K562 (cell line): ENCODE data around the gene NUDT5. TPM values are rescaled to one million over a fixed set of nuclear protein-coding genes. Genes with fewer than 3 reads are reported as not detected.

Experiments used
- ARNT ChIP-seq, 2 experiments: fragments of 450-650 bp; IDR thresholded peaks; 2 replicates each; pipeline ENCODE4 v1.6.1; 2016; ENCODE audit warnings: mild to moderate bottlenecking in 1 of 2
- COPS2 ChIP-seq: fragments of 450-650 bp; conservative IDR thresholded peaks from 2 replicates; pipeline ENCODE4 v1.6.1; 2016; ENCODE audit warnings: mild to moderate bottlenecking, moderate library complexity
- CTBP1 ChIP-seq: fragments of 450-650 bp; IDR thresholded peaks from 2 replicates; pipeline ENCODE4 v1.6.1; 2016; ENCODE audit warnings: borderline replicate concordance
- DDX20 ChIP-seq: fragments of 450-650 bp; IDR thresholded peaks from 2 replicates; pipeline ENCODE4 v1.6.1; 2016; ENCODE audit warnings: missing genetic modification characterization, low read depth, mild to moderate bottlenecking, missing compliant biosample characterization, moderate library complexity
- ERF ChIP-seq: fragments of 450-650 bp; formaldehyde crosslinking; IDR thresholded peaks from 2 replicates; pipeline ENCODE4 v1.4.0; 2020; ENCODE audit warnings: mild to moderate bottlenecking, mixed read lengths
- HDAC1 ChIP-seq, 2 experiments: fragments of 450-650 bp; IDR thresholded peaks; 2 replicates each; pipeline ENCODE4 v1.6.1; 2016 to 2017; ENCODE audit warnings: inconsistent platforms in 1 of 2, mild to moderate bottlenecking in 1 of 2, moderate library complexity in 1 of 2
- IRF2 ChIP-seq: sonication (generic); formaldehyde crosslinking; IDR thresholded peaks from 2 replicates; pipeline ENCODE4 v1.8.1; 2022; ENCODE audit warnings: mild to moderate bottlenecking, missing genetic modification reagents
- LEF1 ChIP-seq: fragments of 450-650 bp; IDR thresholded peaks from 2 replicates; pipeline ENCODE4 v1.6.1; 2016; ENCODE audit warnings: mild to moderate bottlenecking
- MCM3 ChIP-seq: fragments of 450-650 bp; IDR thresholded peaks from 2 replicates; pipeline ENCODE4 v1.6.1; 2016
- MTA1 ChIP-seq: fragments of 450-650 bp; IDR thresholded peaks from 2 replicates; pipeline ENCODE4 v1.6.1; 2017; ENCODE audit warnings: borderline replicate concordance
- POLR2AphosphoS5 ChIP-seq: IDR thresholded peaks from 2 replicates; pipeline ENCODE4 v1.6.1; 2011; ENCODE audit warnings: mild to moderate bottlenecking, low read depth, low read length, moderate library complexity; ENCODE audit not compliant: control insufficient read depth, insufficient read depth
- POLR2H ChIP-seq: IDR thresholded peaks from 2 replicates; pipeline ENCODE4 v1.6.1; 2016; ENCODE audit warnings: missing genetic modification characterization, low read depth, mild to moderate bottlenecking, control low read depth, missing compliant biosample characterization, moderate library complexity
- SRF ChIP-seq, 2 experiments: fragments of 250-450, 450-650 bp in 1 of 2; sonication (Bioruptor Pico) in 1 of 2; sonication (generic) in 1 of 2; formaldehyde crosslinking; IDR thresholded peaks; 2 replicates each; pipeline versions ENCODE4 v1.5.0 to v1.5.1; 2020 to 2022; ENCODE audit warnings: mild to moderate bottlenecking in 1 of 2, missing genetic modification reagents in 1 of 2
- SUPT5H ChIP-seq: fragments of 450-650 bp; IDR thresholded peaks from 2 replicates; pipeline ENCODE4 v1.6.1; 2016
- TFE3 ChIP-seq: fragments of 450-650 bp; formaldehyde crosslinking; IDR thresholded peaks from 2 replicates; pipeline ENCODE4 v1.4.0; 2020; ENCODE audit warnings: mild to moderate bottlenecking, mixed read lengths
- U2AF1 ChIP-seq: fragments of 200-400 bp; formaldehyde crosslinking; optimal IDR thresholded peaks from 2 replicates; pipeline ENCODE3; 2017; ENCODE audit warnings: mild to moderate bottlenecking, low read depth, low read length, moderate library complexity
- UBTF ChIP-seq, 2 experiments: IDR thresholded peaks; 2 replicates each; pipeline ENCODE4 v1.6.1; 2012; ENCODE audit warnings: improper control_type of control experiment in 2 of 2, low read depth in 2 of 2, low read length in 2 of 2, borderline replicate concordance in 1 of 2
- ZBTB43 ChIP-seq: sonication (generic); formaldehyde crosslinking; IDR thresholded peaks from 2 replicates; pipeline ENCODE4 v1.8.0; 2023; ENCODE audit warnings: mild to moderate bottlenecking, missing genetic modification reagents
- ZBTB5 ChIP-seq: fragments of 450-650 bp; IDR thresholded peaks from 2 replicates; pipeline ENCODE4 v1.6.1; 2017; ENCODE audit warnings: antibody characterized with exemption
- ZNF146 ChIP-seq: IDR thresholded peaks from one replicate; pipeline ENCODE4 v1.6.1; 2018; ENCODE audit warnings: missing compliant biosample characterization; ENCODE audit not compliant: unreplicated experiment
- polyA plus RNA-seq, 8 experiments: library from polyadenylated mRNA; depleted of rRNA in 4 of 8; stranded (reverse) in 5 of 8; unstranded in 3 of 8; fragments of >200 nt; fragmentation: Nextera tagmentation in 2 of 8; fragmentation: Illumina TruSeq in 1 of 8; extraction: Ambion mirVana in 2 of 8; extraction: Trizol in 1 of 8; gene quantifications; 2 replicates each; pipeline versions ENCODE4 v1.2.1 to v1.2.3, GENCODE V29; 2011 to 2014; ENCODE audit warnings: inconsistent platforms in 1 of 8, missing spikeins in 1 of 8
- total RNA-seq, 7 experiments: library from RNA; depleted of rRNA in 6 of 7; stranded (reverse); fragments of >200 nt in 6 of 7; fragmentation: Illumina TruSeq in 2 of 7; extraction: Trizol in 2 of 7; gene quantifications; 2 replicates each; pipeline versions ENCODE4 v1.2.1 to v1.2.3, GENCODE V29; 2011 to 2021; ENCODE audit warnings: low replicate concordance in 1 of 7

NUDT5 gene
- total and polyA plus RNA-seq, 9 of the 15 experiments (the other 6 are each of a cell fraction or from before 2014, with no cell fraction given) = 87.7 to 422 (median 186) TPM

- TF ChIP-seq POLR2H = peak; percentile 29; the same call in 1 of the 2 replicates
- TF ChIP-seq COPS2 = no peak
- no peak for TF ChIP-seq IRF2
- 0 out of 4 replicates have a peak, but pooled peaks of 1 of the 2 experiments have one; percentile 19 for TF ChIP-seq SRF (CRISPR knock-in tag; IDR thresholded peaks at IDR 0.05)
- TF ChIP-seq DDX20 (tag) = no peak
- TF ChIP-seq POLR2AphosphoS5 = peak; percentile 69
- 0 out of 2 replicates have a peak, but pooled peaks have one; percentile 15 for TF ChIP-seq MTA1
- no peak for TF ChIP-seq ZBTB43 (CRISPR knock-in tag)
- peak; percentile 82 for TF ChIP-seq SUPT5H
- TF ChIP-seq U2AF1 = no peak
- TF ChIP-seq ERF (CRISPR knock-in tag) = 0 out of 2 replicates have a peak, but pooled peaks have one; percentile 9
- peak; percentile 38; the same call in 1 of the 2 replicates for TF ChIP-seq LEF1
- TF ChIP-seq CTBP1 = peak; percentile 81; the same call in 1 of the 2 replicates
- TF ChIP-seq ZBTB5 = no peak
- peak in 1 of 2 experiments; percentile 80; a peak in 2 of 4 replicates for TF ChIP-seq HDAC1 (IDR thresholded peaks at IDR 0.05)
- peak in 1 of 2 experiments; percentile 75; a peak in 2 of 4 replicates for TF ChIP-seq ARNT (IDR thresholded peaks at IDR 0.05)
- no peak for TF ChIP-seq TFE3
- no peak for TF ChIP-seq ZNF146 (CRISPR knock-in tag)
- TF ChIP-seq UBTF (IDR thresholded peaks at IDR 0.05; ENCODE audit: borderline replicate concordance in 1 of 2, low read depth in 2 of 2, low read length in 2 of 2) = peak in 1 of 2 experiments; percentile 75; a peak in 2 of 4 replicates
- TF ChIP-seq MCM3 = no peak
These were observed at the start of gene NUDT5, which contains the start of gene CDC123 (continued) for GRCh38 chr10:12195603-12196506.
